ENCODE measurements around the gene MESP2. TPM values are rescaled to one million over a fixed set of nuclear protein-coding genes. Genes with fewer than 3 reads are reported as not detected.

The MESP2 gene
- total RNA-seq, 1 donor from 2014 or later, result 0.20 TPM

DNA sequence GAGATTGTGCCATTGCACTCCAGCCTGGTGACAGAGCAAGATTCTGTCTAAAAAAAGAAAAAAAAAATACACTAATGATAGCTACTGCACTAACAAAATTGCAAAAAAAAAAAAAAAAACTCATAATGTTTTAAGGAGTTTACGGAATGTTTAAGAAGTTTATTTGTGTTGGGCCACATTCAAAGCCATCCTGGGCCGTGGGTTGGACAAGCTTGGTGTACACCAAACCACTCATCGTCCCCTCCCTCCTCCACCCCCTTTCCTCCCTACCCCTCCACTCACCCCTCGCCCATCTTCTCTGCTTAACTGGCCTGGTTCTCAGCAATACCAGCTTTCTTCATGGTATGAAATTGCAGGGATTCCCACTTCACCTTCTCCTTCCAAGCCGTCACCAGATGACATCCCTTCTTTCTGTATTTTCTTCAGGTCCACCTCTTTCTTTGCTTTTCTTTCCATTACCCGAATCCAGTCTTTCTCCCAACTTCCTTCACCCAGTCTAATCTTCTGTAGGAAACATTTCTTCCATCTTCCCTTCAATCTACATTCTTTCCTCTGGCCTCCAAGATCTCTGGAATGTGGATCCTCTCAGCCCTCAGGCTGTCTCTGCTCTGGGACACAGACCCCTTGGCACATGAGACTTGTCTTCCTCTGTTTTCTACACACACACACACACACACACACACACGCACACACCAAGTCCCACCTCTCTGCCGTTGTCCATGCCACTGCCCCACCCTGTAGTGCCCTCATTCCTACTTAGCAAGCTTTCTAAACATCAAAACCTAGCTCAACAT lies 21.6 kb upstream of the MESP2 start:
- intact Hi-C loops (cut with micrococcal nuclease), result no loop called here
- DNase-seq (no peak), ATAC-seq (no peak)

DNA sequence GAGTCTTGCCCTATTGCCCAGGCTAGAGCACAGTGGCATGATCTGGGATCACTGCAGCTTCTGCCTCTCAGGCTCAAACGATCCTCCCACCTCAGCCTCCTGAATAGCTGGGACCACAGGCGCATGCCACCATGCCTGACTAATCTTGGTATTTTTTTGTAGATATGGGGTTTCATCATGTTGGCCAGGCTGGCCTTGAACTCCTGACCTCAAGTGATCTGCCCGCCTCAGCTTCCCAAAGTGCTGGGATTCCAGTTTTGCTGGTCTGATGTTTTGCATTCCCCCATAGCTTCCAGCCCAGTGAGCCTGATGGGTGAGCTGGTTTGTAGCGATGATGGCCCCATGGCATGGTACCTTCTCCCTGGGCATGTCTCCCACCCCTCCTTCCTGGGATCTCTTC lies 20.4 kb upstream of the MESP2 start:
- intact Hi-C loops (cut with micrococcal nuclease), result no loop called here
- ATAC-seq, result no peak
- DNase-seq, result no peak

DNA sequence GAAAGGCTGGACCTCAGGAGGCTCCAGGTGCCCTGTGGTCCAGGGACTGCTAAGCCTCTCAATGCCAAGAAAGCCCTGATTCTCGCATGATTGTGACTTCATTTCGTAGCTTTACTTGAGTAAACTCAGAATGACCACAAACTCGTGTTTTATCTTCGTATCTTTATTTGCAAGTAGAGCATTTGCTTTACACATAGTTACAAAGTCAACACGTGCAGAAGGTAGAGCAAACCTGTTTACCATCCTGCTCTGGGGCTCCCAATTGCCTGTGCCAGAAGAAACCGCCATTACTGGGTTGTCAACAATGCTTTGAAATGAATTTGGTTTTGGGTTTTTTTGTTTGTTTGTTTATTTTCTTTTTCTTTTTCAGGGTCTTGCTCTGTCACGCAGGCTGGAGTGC lies 19.2 kb upstream of the MESP2 start:
- DNase-seq (no peak), ATAC-seq (no peak)
- intact Hi-C loops (cut with micrococcal nuclease), result no loop called here

DNA sequence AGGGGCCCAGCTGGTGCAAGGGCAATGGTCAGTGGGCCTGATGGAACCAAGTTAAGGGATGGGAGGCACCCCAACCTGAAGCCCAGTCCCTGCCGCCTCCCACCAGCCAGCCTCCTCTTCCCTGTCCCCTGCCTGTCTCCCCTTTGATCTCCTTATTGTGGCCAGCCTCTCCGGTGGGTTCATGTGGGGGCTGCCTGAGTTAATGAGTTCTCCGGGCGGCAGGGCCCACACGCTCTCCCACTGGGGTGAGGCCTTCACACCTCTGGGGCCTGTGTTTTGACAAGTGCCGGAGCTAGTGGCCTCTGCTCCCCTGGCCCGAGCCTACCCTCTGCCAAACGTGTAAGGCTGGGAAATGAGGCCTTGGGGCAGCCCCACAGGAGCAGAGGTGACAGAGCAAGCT lies 17.8 kb upstream of the MESP2 start:
- intact Hi-C loops (cut with micrococcal nuclease), result no loop called here
- DNase-seq (no peak), ATAC-seq (no peak)

DNA sequence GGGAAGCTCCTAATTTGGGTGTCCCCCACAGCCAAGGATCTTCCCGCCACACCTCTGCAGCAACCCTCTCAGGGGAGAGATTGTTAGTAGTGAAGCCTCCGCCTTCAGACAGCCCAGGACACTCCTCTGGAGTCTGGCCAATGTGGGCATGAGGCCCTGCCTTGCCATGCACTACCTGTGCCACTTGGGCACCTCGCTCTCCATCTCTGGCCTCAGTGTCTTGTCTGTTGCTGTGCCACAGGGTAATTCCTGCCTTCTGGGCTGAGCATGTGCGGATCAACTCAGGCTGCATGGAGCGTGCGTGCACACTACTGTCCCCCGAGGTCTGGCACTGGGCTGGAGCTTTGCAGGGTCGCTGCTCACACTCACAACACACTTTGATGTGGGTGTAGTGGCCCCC lies 17.2 kb upstream of the MESP2 start:
- no peak for ATAC-seq
- intact Hi-C loops (cut with micrococcal nuclease), result no loop called here

DNA sequence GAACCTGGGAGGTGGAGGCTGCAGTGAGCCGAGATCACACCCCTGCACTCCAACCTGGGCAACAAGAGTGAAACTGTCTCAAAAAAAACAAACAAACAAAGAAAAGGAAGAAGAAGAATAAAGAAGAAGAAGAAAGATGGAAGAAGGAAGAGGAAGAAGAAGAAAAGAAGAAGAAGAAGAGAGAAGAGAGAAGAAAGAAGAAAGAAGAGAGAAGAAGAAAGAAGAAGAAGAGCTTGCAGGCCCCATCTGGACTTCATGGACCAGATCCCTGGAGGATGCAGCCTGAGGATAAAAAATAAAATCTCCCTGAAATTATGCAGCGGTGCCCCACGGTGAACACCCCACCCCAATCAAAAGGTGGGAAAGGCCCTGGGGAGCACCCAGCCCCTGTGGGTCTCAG lies 16.3 kb upstream of the MESP2 start:
- no peak for DNase-seq
- ATAC-seq, result no peak
- intact Hi-C loops (cut with micrococcal nuclease), result loop anchor here (2.0 kb wide), 1 partner anchor 115 kb away; no protein-coding TSS in a partner anchor

More for the DNA sequence above, 17.2 kb upstream of the MESP2 start:
- no peak for DNase-seq

DNA sequence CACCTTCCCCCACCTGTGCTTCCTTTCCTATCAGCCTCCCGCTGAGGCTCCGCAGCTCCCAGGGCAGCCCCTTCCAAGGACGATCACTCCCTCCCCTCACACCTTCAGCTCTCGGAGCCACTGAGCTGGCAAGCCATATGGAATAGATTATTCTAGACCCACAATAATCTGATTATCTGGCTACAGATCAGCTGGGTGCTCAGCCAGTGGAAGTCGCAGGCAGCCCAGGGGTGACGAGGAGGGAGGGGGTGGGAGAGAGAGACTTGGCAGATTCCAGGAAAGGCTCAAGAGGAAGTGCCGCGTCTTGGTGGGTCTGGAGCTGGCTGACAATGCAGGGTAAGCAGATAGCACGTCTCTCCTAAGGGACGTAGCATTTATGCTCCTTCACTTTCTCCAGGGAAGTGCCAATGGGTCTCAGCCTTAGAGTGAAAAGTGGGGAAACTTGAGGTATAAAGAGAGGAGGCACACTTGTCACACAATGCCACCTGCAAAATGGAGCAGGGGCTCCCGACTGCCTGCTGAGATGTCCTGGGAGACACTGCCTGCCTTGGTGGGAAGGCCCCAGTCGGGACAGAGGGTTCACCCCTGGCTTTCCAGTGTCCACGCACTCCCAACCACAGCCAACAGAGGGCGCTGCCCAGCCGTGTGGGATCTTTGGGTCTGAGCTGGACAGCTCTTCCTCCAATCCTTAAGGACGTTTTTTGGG lies 15.7 kb upstream of the MESP2 start:
- intact Hi-C loops (cut with micrococcal nuclease), result loop anchor here (2.0 kb wide), 1 partner anchor 114 kb away; no protein-coding TSS in a partner anchor
- DNase-seq (peak; percentile 91), ATAC-seq (peak; percentile 94)

DNA sequence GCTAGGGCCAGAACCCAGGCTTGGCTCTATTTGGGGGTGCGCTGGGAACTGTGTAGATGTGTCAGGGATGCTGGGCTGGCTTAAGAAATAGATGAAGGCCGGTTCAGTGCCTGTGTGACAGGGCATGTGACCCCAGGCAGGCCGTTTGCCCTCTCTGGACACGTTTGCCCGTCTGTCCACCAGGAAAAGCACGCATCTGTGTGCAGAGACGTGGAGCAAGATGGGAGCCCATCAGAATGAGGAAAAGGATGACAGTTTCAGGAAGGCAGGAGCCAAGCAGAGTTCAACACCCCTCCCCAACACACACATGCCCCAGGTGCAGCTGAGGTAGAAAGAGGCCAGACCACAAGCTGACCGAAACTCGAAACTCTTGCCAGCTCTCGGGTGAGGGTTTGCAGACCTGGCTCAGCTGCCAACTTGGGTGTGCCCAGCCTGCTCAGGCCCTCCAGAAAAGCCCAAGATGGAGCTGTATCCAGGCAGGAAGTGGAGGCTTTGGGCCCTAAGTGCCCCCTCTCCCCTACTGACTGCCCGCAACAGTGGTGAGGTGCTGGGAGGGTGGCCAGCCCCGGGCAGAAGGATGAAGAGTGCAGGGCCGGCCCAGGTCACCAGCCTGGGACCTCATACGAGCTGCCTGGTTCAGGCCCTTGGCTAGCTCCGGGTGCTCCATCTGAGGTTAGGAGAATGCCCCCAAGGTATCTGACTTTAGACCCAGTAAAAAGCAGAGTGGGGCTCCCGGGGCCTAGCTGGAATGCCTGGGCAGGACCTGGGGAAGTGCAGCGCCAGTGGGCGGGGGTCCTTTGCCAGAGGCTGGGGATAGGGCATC lies 14.9 kb upstream of the MESP2 start:
- intact Hi-C loops (cut with micrococcal nuclease), result loop anchor here (2.0 kb wide), 1 partner anchor 114 kb away; no protein-coding TSS in a partner anchor
- peak; percentile 12 for ATAC-seq

DNA sequence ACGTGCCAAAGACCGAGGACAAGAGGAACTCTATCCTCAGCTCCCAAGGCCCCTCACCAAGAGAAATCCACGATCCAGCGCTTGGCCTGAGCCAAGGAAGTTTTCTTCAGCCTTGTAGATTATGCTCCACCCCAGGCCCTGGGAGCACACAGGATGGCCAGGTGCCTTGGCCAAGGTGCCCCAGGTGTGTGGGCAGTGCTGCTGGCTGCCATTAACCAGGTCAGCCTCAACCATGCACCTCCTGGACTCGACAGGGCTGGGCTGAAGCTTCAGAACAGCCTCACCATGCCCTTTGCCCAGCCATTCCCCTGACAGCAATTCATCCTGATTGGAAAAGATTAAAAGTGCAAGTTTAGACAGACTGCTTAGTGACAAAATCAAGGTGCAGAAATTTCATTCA lies 14.2 kb upstream of the MESP2 start:
- intact Hi-C loops (cut with micrococcal nuclease), result loop anchor here (2.0 kb wide), 1 partner anchor 113 kb away; no protein-coding TSS in a partner anchor
- DNase-seq (no peak), ATAC-seq (no peak)

More for the DNA sequence above, 14.9 kb upstream of the MESP2 start:
- DNase-seq, result no peak

DNA sequence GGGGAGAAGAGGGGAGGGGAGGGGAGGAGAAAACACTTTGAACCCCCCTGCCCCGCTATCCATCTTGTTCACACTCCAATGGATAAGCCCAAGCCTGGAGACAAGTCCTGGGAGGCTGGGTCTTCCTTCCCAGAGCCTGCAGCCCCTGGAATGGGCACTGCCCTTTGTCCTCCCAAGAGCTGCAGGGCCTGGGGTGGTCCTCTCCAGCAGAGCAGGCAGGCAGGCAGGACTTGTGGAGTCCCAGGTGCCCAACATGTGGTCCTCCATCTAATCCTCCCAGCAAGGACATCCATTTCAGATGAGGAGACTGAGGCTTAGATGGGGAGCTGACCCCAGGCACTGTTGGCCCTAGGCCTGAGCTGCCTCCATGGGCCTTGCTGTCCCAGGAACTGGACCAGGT lies 10.4 kb upstream of the MESP2 start:
- intact Hi-C loops (cut with micrococcal nuclease), result no loop called here

DNA sequence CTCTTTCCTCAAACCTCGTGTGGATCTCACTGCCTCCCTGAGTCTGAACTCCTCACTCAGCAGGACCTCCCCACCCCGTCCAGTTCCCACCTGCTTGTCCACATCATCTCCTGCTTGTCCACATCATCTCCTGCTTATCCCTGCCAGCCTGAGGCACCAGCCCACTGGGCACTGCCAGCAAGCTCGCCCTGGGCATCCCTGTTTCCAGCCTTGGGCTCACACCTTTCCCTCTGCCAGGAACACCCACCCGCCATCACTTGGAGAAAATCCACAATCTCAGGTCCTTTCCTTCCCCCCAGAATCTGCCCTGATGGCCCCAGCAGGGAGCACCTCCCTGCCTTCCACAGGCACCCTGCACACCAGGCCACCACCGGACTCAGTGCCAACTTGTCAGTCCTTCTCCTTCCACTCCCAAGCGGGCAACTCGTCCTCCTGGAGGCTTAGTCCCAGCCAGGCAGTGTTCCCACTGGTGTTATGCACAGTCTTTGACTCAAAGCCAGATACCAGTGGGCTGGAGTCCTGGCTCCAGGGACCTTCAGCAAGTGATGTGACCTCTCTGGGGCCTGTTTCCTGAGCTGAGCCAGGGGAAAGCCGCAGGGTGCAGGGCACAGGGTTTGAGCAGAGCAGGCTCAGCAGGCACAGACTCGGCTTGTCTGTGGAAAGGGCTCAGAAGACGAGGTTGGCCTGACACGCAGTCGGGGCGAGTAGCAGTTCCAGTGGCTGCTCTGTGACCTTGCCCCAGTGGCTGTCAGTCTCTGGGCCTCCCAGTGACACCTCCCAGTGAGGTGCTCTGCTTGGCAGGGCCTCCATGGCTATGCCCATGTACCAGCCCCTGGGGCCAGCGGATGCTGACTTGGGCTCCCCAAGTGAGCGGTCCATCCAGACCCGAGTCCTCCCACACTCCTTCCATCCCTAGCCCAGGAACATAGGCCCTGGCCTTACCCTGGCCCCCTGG lies 9.5 kb upstream of the MESP2 start:
- ATAC-seq, result peak; percentile 92
- peak; percentile 74 for DNase-seq
- intact Hi-C loops (cut with micrococcal nuclease), result no loop called here

More for the DNA sequence above, 10.4 kb upstream of the MESP2 start:
- ATAC-seq (no peak), DNase-seq (no peak)

DNA sequence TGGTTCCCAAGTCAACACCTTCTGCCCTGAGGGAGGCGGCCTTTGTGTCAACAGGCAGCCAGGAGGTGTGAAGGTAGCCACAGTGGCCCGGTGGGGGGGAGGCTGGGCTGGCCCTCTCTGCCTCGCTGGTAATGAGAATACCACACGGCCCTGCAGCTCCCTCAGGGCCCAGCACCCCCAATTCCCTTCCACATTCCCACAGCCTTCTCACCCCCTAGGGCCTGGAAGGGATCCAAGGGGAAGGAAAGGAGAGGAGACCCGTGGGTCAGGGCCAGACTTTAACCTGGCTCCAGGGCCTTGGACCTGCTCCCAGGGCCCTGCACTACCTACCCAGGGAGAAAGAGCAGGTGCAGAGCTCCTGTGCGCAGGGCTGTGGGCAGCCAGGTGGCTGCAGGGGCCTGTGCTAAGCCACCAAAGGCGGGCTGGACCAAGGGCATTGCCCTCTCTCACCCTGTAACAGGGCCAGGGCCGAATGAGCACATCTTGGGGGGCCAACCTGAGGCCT lies 8.7 kb upstream of the MESP2 start:
- intact Hi-C loops (cut with micrococcal nuclease), result no loop called here
- DNase-seq, result no peak
- peak; percentile 19 for ATAC-seq

DNA sequence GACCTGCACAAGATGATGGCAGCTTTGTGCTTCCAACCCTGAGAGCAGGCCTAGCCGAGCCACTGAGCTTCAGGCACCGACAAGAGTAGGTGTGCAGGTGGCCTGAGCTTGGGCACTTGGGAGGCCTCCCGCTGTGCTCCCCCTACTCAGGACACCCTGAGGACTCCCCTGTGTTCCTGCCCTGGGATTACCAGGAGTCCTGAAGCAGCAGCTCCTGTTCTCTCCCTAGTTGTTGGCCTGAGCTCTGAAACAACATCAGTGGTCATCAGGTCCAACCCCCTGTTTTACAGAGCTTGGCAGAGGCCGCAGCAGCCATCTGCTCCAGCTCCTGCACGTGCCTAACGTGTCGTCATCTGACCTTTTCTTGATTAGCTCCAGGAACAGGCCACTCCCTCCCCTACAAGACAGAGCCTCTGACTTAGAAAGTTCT lies 8.0 kb upstream of the MESP2 start:
- DNase-seq (peak; percentile 54), ATAC-seq (peak; percentile 51)
- intact Hi-C loops (cut with micrococcal nuclease), result no loop called here

DNA sequence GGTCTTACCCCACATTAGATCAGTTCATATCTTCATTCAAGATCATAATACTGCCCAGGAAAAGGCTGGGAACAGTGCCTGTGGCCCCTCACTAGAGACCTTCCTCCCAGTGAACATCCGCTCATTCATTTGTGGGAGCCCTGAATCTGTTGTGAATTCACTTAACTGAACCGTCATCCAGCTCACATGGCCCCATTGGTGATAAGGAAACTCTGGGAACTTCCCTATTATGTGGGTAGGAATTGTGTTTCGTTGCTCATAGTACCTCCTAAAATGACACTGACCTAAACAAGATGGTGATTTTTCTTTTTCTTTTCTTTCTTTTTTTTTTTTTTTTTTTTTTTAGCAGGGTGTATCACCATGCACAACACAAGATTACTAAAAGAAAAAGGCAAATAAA lies 6.8 kb upstream of the MESP2 start:
- DNase-seq, result no peak
- ATAC-seq, result no peak
- intact Hi-C loops (cut with micrococcal nuclease), result no loop called here

DNA sequence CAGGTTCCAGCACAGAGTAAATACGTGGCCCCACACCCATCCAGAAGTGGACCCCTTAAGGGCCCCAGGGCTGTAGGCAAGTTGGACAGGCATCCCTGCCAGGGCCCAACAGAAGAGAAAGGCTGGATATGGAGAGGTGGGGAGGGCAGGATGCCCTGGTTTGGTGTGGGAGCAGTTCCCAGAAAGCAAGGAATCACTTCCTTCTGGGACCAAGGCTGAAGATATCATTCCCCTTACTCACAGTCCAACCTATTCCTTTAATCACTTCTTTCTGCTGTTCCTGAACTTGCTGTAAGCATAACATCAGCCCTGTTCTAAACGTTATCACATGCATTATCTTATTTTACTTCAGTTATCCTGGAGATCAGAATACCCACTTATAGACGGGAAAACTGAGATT lies 6.1 kb upstream of the MESP2 start:
- DNase-seq, result no peak
- intact Hi-C loops (cut with micrococcal nuclease), result no loop called here
- no peak for ATAC-seq

DNA sequence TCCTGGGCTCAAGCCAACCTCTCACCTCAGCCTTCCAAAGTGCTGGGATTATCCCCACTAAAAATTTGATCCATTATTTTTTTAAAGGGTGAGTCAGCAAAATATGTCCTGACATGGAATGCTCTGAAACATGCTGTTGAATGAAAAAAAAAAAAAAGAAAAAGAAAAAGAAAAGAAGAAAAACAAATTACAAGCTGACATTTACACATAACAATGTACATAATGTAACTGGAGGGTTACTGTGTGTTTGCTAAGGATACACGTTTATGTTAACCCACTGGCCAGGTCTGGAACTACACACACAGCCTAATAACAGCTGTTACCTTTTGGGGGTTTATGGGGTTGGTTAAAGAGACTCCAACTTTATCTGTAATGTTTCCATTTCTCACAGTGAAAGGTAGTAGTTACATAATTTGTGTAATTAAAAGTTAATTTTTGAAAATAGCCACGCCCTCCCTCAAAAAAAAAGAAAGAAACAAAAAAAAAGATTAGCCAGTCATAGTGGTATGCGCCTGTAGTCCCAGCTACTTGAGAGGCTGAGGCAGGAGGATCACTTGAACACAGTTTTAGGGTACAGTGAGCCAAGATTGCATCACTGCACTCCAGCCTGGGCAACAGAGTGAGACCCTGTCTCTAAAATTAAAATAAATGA lies 3.1 kb upstream of the MESP2 start:
- no peak for DNase-seq
- intact Hi-C loops (cut with micrococcal nuclease), result no loop called here
- ATAC-seq, result no peak

DNA sequence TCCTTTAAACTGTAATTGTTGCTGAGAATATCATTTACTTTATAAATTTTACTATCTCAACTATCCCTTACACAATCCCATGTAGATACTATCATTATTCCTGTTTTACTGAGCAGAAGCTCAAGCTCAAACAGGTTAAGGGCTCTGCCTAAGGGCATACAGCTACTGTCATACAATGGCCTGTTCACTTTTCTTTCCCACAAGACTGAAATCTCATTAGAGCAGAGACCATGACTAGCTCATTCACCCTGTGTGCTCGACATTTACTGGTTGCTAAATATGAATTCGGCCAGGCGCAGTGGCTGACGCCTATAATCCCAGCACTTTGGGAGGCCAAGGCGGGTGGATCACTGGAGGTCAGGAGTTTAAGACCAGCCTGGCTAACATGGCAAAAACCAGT lies 1.6 kb upstream of the MESP2 start:
- no peak for DNase-seq
- intact Hi-C loops (cut with micrococcal nuclease), result no loop called here
- ATAC-seq, result no peak

DNA sequence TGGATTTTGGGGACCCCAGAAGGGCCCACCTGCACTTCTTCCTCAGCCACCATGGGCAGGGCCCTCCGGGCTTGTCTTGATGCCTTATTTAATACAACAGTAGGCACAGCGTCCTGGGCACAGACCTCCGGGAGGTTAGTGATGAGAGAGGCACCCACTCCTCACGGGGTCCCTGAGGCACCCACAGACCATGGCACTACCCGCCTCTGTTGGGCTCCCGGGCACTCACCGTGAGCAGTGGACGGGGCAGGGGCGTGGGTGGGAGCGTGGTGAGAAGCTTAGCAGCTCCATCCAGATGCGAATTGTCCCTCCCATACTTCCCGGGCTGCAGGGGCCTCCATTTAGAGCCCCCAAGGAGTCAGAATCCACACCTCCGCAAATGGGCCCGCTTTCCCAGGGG lies 317 bp upstream of the MESP2 start:
- ATAC-seq (no peak), DNase-seq (no peak)
- intact Hi-C loops (cut with micrococcal nuclease), result no loop called here

Measured in left ventricle myocardium superior (tissue), 1 donor.